Hepatocyte (in vitro differentiated cells): ENCODE measurements around the gene EGR4.

Experiments
- EZH2 ChIP-seq: fragments of 200-600 bp; sonication (generic); IDR thresholded peaks from 2 replicates; pipeline ENCODE4 v1.6.1; 2016; ENCODE audit warnings: antibody characterized with exemption, mild to moderate bottlenecking, borderline replicate concordance
- EZH2phosphoT487 ChIP-seq: fragments of 200-600 bp; sonication (generic); IDR thresholded peaks from one replicate; pipeline ENCODE4 v1.6.1; 2018; ENCODE audit warnings: antibody characterized with exemption, mild to moderate bottlenecking, low read depth, moderate library complexity; ENCODE audit not compliant: unreplicated experiment, severe bottlenecking
- TF ChIP-seq, protein P1 (sequence below): fragments of 200-600 bp; sonication (generic); IDR thresholded peaks from 2 replicates; pipeline ENCODE4 v1.5.1; 2016; ENCODE audit warnings: antibody characterized with exemption, mild to moderate bottlenecking; ENCODE audit not compliant: poor library complexity

GRCh38 chr2:73265298-73266060 lies 27.9 kb downstream of the EGR4 start:
- TF ChIP-seq, protein P1, sequence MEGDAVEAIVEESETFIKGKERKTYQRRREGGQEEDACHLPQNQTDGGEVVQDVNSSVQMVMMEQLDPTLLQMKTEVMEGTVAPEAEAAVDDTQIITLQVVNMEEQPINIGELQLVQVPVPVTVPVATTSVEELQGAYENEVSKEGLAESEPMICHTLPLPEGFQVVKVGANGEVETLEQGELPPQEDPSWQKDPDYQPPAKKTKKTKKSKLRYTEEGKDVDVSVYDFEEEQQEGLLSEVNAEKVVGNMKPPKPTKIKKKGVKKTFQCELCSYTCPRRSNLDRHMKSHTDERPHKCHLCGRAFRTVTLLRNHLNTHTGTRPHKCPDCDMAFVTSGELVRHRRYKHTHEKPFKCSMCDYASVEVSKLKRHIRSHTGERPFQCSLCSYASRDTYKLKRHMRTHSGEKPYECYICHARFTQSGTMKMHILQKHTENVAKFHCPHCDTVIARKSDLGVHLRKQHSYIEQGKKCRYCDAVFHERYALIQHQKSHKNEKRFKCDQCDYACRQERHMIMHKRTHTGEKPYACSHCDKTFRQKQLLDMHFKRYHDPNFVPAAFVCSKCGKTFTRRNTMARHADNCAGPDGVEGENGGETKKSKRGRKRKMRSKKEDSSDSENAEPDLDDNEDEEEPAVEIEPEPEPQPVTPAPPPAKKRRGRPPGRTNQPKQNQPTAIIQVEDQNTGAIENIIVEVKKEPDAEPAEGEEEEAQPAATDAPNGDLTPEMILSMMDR = no peak
- TF ChIP-seq EZH2 (no peak), EZH2phosphoT487 (no peak)
